GM19468 (cell line): Measurements from ENCODE around the gene SIGLEC15.
"Not testable (repeated sequence)": the region's sequence is repeated elsewhere in the genome, so short reads cannot be mapped to it uniquely, and the experiment has no call there.

ENCODE experiments used
- ATAC-seq: cut with Tn5 transposase; IDR thresholded peaks from one replicate; pipeline ENCODE4 v1.9.1; 2021; ENCODE audit warnings: mild to moderate bottlenecking, moderate library complexity, moderate number of reproducible peaks; ENCODE audit not compliant: unreplicated experiment; ENCODE audit errors: extremely low read depth

Gene SIGLEC15

DNA sequence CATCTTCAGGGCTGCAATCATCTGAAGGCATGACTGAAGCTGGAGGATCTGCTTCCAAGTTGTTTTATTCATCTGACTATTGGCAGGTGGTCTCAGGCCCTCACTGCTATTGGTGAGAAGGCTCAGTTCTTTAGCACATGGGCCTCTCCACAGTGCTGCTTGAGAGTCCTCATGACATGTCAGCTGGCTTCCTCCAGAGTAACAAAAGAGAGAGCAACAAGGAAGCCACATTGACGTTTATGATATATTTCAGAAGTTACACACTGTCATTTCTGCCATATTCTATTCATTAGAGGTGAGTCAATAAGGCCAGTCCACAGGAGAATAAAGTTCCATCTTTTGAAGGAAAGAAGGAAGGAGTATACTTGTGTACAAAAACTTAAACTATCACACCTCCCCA, 7.9 kb upstream of the SIGLEC15 start:
- ATAC-seq = no peak

DNA sequence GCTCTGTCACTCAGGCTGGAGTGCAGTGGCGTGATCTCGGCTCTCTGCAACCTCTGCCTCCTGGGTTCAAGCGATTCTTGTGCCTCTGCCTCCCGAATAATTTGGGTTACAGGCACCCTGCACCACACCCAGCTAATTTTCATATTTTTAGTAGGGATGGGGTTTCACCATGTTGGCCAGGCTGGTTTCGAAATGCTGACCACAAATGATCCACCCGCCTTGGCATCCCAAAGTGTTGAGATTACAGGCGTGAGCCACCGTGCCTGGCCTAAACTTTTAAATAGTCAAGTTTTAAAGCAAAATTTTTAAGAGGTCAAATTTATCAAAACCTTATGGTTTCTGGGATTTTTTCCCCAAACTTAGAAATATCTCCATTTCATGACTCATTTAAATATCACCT, 6.7 kb upstream of the SIGLEC15 start:
- ATAC-seq = not testable (repeated sequence)

DNA sequence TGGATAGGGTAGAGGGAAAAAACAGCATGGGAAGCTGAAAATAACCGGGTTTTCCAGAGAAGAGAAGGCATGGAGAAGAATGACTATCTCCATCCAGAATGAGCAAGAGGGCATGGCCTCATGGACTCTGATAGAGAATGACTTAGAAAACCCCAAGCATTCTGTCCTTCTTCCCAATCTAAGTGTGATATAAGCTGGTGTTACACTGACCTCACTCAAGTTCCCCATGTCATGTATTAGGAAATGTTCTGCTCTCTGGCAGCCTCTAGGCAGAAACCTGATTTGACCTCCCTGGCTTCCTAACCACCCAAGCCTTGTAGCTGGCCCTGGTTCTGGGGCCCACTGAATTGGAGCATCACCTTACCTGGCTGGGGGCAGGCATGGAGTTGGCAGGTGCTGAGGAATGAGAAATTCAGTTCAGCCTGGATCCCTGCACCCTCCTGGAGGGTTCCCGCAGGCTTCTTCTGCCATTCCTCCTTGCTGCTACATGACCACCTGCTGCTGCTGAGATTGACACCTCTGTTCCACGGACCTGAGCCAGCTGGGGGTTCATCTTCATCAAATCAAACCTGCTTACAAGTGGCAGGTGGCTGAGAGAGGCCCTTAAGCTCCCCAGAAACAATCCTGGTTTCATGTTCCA, 5.2 kb upstream of the SIGLEC15 start:
- ATAC-seq = no peak

DNA sequence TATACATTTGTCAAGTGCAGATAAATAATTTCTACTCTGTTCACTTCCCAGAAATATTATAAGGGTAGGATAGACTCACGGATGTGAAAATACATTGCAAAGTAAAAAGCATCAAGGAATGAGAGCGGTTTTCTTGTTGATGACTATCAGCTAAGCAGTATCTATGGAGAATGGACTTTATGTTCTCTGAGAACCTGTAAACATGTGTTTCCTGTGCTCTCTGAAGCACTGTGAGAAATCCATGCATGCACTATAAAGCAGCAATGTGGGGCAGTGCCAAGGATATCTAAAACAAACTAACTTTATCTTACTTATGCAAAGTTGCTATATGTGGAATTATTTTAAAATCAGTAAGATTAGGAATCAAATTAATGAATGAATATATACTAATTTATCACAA, 4.4 kb upstream of the SIGLEC15 start:
- no peak for ATAC-seq

DNA sequence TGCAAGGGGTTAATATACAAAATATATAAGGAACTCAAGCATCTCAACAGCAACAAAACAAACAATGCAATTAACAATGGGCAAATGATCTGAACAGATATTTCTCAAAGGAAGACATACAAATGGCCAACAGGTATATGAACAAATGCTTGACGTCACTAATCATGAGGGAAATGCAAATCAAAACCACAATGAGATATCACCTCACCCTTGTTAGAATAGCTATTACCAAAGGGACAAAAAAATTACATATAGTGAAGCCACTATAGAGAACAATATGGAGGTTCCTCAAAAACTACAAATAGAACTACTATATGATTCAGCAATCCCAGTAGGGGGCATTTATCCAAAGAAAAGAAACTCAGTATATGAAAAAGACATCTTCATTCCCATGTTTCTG, 3.8 kb upstream of the SIGLEC15 start:
- ATAC-seq = no peak

DNA sequence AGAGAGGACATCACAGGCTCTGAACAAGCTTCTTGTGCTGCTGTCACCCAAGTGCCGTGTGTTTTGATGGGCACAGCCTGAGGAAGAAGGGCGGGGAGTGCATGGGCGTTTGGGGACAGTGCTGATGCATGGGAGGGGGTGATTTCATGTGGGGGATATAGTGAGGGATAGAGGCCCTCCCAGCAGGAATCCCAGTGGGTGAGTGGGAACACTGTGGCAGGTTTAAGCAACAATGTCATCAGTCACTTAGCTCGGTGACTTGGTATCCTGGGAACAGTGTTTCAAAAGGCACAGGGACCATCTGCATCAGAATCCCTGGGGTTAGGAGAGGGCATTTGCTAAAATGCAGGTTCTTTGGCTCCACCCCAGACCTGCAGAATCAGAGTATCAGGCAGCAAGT, 609 bp downstream of the SIGLEC15 start:
- no peak for ATAC-seq

DNA sequence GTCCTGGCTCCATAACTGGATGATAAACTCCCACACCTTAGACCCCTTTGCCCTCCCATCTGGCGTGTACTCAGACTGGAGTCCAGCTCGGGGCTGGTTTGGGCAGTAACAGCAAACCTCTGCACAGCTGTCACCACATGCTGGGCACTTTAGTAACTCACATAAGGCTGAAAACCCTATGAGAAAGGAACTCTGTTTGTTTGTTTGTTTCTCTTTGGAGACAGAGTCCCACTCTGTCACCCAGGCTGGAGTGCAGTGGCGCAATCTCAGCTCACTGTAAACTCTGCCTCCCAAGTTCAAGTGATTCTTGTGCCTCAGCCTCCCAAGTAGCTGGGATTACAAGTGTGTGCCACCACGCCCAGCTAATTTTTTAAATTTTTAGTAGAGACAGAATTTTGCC, 1.2 kb downstream of the SIGLEC15 start:
- ATAC-seq = not testable (repeated sequence)

DNA sequence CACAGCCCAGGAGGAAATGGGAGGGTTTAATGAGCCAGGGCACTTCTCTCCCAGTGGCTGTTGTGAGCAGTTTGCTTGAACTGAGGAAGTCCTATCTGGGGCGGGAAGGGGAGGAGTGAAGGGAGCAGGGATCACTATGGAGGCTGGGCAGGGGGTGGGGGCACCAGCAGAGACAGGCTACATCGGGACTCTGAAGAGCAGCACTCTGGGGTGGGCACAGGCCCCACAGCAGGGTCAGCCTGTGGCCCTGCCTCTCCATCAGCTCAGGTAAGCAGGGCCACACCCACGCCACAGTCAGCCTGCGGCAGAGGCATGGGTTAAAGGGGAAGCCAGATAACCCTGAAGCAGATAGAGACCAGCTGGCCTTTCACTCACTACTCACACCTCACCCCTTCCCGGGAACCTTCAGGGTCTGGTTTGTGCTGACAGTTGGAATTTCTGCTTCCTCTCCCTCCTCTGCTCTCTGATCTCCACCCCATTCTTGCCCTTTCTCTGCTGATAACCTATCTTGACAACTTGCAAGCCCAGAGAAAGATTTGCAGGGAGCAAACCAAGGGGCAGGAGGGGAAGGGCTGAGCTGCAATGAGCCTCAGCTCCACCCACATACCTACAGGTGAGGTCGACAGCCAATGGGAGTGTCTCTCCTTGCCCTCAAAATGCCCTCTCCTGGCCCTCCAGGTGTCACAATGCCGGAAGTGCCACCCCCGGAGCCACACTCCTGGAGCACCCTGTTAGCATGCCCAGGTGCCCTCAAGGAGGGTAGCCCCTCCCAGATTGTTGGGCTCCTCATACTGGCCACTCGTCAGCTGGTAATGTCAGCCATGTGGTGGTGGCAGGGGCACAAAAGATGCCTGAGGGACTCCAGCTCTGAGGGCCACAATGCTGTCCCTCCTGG, 3.7 kb downstream of the SIGLEC15 start:
- no peak for ATAC-seq

DNA sequence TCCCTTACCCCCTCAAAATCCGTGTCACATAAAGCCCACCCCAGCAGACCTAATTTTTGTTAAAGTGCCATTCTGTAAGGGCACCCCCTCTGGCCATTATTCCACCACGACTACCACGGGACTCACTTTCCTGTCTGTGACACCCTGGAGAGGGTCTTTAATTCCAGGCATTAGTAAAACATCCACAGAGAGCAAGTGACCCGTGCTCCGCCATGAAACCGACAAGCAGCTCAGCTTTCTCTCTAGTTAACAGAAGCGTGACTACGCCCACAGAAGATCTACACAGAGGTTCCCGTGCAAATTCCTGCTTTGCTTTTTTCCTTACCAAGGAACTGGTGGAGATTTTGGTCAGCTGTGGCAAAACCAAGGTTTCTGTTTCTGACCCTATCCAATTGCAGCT, 4.4 kb downstream of the SIGLEC15 start:
- no peak for ATAC-seq

DNA sequence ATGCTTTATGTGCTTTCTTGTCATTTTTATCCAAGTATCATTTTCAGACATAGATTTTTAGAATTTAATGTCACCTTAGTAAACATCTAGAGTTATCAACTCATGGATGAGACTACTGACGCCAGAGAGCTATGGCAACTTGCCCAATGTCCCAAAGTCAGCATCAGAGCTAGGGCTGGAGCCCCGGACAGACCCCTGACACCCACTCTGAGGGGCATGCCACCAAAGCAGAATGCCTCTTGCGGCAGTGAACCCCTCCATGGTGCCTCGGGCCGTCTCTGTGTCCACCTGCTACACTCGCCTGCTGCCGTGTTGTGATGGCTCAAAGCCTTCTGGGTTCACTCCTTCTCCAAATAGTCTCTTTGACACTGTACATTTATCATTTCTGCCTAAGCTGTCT, 5.4 kb downstream of the SIGLEC15 start:
- ATAC-seq = no peak

DNA sequence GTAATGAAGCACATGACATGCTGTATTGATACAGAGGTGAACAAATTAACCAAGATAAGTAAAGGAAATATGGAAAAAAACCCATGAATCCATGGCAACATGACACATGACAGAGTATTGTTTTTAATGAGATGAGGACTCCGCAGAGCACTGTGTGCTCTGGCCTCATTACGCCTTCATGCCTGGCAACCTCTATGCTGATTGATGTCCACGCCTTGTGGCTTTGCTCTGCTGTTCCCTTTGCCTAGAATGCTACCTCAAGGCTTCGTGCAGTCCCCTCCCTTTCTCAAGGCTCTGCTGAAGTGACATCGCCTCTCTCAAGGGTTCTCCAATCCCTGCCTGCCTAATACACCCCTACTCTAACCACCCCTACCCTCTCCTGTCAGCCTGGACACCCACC, 8.4 kb downstream of the SIGLEC15 start:
- ATAC-seq = no peak

DNA sequence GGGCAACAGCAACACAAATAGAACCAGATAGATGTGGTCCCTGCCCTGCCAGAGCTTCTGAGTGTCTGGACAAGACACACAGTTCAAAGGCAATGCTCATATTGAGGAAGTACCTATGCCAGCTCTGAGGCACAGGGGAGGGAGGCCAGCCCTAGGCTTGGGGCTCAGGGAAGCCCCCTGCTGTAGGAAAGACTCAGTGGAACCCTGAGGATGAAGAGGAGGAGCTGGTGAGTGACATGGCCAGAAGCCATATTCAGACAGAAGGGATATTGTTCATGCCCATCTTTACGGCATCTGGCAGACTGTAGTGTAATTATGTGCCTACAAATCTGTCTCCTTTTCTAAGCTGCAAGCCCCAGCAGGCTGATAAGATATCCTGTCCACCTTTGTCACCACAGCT, 8.8 kb downstream of the SIGLEC15 start:
- no peak for ATAC-seq

DNA sequence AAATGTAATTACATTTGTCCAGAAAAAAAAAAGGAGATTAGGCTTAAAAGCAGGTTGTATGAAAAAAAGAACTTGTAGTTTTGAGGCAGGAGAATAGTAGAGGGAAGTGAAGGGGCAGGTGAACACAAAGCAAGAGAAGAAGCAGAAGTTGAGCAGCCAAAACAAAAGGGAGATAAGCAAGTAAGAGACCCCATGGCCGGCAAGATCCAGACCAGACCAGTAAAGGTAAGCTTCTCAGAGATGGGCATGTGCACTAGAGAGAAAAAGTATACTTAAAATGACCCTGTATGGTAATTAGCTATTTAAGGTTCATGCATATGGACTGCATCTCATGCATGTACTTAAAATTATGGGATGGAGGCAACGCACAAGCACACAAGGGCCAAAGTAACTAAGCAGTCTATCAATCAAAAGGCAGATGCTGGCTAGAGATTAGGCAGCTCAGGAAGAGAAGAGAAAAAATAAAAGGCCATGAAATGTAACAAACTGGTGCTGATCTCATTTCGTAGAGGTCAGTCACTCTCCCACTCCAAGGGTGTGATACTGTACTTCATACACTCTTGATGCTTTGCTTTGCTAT, 9.7 kb downstream of the SIGLEC15 start:
- ATAC-seq = no peak

DNA sequence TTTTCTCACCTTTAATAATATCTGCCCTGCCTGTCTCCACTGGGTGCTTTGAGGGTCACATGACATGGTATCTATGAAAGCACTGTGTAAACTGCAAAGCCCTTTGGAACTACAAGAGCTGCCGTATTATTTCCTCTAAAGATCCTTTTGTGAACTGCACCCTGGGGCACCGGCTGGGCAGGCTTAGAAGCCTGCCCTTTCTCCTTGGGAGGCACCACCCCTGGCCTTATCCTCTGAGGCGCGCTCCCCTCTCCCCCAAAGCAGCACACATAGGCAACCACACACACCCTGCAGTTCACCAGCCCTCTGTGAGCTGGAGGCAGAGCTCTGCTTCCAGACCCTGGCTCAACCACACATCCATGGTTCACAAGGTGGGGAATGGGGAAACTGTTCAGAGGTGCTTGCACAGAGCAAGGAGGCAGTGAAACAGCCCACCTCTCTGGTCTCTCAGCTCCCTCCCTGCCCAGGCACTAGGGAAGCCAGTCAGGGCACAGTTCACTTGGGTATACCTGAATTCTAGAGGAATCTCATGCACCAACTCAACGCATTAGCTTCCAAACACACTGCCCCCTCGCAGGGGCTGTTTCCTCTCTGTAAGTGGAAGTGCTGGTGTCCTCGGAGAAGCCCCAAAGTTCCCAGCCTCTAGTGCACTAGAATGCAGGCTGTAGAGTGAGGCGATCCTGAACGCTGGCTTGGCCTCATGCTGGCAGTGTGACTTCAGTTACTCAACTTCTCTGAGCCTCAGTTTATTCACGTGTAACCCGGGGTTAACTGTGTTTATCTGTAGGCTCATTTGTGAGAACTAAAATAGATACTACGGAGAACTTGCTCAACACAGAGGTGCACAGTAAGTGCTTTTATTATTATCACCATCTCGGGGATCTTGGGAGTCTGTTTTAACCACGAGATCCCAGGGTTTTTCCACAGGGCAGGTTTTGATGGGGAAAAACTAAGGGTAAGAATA, 11.0 kb downstream of the SIGLEC15 start:
- ATAC-seq = no peak

DNA sequence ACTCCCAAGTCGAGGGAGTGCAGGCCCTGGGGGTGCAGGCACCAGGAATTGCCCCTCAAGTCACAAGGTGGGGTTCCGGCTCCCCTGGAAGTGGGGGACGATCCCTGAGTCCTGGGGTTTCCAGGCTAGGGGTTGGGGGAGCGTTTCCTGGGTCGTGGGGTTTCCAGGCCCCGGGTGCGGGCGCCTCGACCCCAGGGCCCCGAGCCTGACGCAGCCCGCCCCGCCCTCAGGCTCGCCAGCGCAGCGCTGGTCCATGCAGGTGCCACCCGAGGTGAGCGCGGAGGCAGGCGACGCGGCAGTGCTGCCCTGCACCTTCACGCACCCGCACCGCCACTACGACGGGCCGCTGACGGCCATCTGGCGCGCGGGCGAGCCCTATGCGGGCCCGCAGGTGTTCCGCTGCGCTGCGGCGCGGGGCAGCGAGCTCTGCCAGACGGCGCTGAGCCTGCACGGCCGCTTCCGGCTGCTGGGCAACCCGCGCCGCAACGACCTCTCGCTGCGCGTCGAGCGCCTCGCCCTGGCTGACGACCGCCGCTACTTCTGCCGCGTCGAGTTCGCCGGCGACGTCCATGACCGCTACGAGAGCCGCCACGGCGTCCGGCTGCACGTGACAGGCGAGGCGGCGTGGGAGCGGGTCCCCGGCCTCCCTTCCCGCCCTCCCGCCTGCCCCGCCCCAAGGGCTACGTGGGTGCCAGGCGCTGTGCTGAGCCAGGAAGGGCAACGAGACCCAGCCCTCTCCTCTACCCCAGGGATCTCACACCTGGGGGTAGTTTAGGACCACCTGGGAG, 12.0 kb downstream of the SIGLEC15 start:
- no peak for ATAC-seq

DNA sequence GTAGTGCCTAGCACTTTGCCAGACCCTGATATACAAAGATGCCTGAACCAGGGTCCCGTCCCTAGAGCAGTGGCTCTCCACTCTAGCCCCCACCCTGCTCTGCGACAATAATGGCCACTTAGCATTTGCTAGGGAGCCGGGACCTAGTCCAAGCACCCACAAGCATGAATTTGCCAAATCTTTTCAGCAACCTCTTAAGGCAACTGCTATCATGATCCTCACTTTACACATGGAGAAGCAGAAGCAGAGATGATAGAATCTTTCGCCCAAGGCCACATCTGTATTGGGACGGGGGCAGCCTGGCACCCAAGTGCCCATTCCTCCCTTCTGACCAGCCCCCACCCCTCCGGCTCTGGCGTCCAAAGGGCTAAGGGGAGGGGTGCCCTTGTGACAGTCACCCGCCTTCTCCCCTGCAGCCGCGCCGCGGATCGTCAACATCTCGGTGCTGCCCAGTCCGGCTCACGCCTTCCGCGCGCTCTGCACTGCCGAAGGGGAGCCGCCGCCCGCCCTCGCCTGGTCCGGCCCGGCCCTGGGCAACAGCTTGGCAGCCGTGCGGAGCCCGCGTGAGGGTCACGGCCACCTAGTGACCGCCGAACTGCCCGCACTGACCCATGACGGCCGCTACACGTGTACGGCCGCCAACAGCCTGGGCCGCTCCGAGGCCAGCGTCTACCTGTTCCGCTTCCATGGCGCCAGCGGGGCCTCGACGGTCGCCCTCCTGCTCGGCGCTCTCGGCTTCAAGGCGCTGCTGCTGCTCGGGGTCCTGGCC, 13.0 kb downstream of the SIGLEC15 start:
- ATAC-seq = no peak

DNA sequence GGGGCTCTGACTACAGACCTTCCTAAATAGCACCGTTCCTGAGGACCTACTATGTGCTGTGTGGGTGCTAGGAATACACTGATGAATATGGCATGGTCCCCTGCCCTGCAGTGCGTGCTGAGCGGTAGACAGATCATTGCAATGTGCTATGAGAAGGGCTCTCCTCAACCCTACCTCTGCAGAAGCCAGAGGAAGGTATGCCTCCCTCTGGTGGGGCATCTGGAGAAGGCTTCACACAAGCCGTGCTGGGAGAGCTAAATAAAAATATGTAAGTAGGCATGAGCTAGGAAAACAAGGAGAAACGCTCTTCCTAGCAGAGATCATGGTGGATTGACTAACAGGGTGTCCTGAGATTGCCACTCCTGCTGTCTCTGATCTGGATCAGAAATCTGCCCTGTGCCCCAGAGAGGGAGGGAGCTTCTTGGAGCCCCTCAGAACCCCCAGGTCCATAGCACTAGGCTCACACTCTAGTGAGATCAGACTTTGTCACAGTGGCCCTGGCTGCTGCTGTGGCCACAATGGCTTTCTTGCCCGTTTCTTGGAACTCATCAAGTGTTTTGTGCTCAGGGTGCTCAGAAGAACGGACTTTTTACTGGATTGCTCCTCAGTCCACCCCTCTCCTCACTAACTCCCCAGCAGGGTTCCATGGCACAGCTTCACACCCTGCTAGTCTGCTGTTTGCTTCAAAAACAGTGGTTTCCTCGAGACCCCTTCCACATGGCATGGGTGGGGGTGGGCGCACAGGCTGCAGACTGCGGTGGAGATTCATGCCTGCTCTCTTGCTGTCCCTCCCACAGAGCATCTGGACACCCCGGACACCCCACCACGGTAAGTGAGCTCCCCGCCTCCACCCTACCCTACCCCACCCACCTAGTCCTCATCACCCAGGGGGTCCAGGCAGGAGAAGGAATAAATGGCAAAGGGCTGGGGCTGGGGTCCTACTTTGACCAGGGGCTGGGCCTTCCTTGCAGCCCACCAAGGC, 14.2 kb downstream of the SIGLEC15 start:
- ATAC-seq = no peak
